ENCODE data around the gene ZNF302.

DNA sequence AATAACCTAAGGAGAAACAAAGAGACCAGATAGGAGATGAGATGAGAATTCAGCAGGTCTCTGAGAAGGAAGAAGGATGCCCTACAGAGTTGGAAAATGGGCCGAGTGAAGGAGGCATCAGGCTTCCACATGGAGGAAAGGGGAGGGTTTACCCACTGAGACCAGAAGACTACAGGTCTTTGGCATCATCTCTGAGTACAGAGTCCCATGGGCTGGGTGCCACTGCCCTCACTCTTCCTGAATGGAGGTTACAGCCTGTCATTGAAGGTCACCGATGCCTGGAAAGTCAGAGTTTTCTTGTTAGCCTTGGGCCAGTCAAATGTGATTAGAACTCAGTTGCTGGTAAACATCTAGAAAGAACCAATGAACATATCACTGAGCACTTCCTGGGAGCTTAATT lies 9.9 kb downstream of the ZNF302 start:
- TF ChIP-seq, protein P1, sequence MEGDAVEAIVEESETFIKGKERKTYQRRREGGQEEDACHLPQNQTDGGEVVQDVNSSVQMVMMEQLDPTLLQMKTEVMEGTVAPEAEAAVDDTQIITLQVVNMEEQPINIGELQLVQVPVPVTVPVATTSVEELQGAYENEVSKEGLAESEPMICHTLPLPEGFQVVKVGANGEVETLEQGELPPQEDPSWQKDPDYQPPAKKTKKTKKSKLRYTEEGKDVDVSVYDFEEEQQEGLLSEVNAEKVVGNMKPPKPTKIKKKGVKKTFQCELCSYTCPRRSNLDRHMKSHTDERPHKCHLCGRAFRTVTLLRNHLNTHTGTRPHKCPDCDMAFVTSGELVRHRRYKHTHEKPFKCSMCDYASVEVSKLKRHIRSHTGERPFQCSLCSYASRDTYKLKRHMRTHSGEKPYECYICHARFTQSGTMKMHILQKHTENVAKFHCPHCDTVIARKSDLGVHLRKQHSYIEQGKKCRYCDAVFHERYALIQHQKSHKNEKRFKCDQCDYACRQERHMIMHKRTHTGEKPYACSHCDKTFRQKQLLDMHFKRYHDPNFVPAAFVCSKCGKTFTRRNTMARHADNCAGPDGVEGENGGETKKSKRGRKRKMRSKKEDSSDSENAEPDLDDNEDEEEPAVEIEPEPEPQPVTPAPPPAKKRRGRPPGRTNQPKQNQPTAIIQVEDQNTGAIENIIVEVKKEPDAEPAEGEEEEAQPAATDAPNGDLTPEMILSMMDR (IDR thresholded peaks at IDR 0.05): no peak
- TF ChIP-seq POLR2A (IDR thresholded peaks at IDR 0.05) (no peak), EP300 (IDR thresholded peaks at IDR 0.05) (no peak)

Measured in tibial nerve (tissue), 4 donors.